Measurements from ENCODE around the gene QRICH2. TPM values are rescaled to one million over a fixed set of nuclear protein-coding genes. Genes with fewer than 3 reads are reported as not detected.

Gene QRICH2
- total and polyA plus RNA-seq, 9 of the 15 experiments (the other 6 are each of a cell fraction or from before 2014, with no cell fraction given): 0.03 to 1.6 (median 0.81) TPM

DNA sequence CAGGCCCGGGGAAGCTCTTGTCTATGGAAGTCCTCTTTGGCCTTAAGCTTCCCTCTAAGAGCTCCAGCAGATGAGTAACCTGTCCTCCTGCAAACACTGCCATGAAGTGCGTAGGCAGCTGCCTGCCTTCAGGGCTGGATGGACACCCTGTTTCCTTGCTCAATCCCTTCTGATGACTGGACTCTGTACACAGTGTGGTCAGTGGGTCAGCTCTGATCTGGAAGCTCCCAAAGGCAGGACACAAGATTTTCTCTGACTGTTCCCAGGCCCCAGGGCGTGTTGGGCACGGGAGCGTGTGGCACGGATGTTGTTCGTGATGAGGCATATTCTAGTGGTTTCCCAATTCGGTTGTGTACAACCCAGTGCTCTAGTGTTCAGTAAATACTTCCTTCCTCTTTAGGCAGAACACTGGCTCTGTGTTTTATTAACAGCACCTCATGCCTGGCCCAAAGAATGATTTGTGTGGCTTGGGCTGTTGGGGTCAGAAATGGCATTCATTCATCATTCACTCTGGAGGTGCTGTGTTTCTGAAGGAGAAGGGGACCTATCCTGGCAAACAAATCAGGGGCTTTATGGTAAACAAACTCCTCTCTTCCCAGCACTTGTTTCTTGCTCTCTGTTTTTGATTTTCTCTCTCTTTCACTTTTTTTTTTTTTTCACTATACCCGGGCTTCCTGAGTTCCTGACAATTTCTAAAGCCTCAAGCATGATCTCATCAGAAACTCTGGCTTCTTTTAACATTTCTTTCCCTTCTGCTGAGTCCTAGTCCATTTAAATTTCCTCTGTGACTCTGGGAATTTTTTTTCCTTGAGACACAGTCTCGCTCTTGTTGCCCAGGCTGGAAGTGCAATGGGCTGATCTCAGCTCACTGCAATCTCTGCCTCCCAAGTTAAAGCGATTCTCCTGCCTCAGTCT, 55.8 kb downstream of the QRICH2 start:
- H3K4me1 ChIP-seq (replicated peaks in 1 of 2; ENCODE audit: control insufficient read depth in 2 of 2, insufficient read depth in 2 of 2, low read length in 2 of 2): peaks cover 3 to 4% of the 10 kb centered on the region in 2 experiments; a peak in 4 of 5 replicates
- no peaks in the 10 kb centered on the region for H3K27me3 ChIP-seq (ENCODE audit: control insufficient read depth in 2 of 2, insufficient read depth in 2 of 2, low read length in 2 of 2)
- no peak overlapping the region for H3K4me2 ChIP-seq (ENCODE audit: insufficient read depth, low read length)
- H3K9ac ChIP-seq (ENCODE audit: insufficient read depth in 1 of 2, low read depth in 2 of 2, low read length in 2 of 2): no peak overlapping the region
- H3K9me3 ChIP-seq (replicated peaks; ENCODE audit: control insufficient read depth, insufficient read depth, low read depth, low read length): no peaks in the 10 kb centered on the region
- no peaks in the 10 kb centered on the region for H3K36me3 ChIP-seq (ENCODE audit: control insufficient read depth, insufficient read depth, low read length)
- H2AFZ ChIP-seq (ENCODE audit: low read depth, low read length): no peak overlapping the region
- no peak for TF ChIP-seq ZNF77 (CRISPR knock-in tag; IDR thresholded peaks at IDR 0.05)
- TF ChIP-seq BHLHE40 (IDR thresholded peaks at IDR 0.05; ENCODE audit: low read length): 0 out of 2 replicates have a peak, but pooled peaks have one; percentile 28
- TF ChIP-seq, protein P1, sequence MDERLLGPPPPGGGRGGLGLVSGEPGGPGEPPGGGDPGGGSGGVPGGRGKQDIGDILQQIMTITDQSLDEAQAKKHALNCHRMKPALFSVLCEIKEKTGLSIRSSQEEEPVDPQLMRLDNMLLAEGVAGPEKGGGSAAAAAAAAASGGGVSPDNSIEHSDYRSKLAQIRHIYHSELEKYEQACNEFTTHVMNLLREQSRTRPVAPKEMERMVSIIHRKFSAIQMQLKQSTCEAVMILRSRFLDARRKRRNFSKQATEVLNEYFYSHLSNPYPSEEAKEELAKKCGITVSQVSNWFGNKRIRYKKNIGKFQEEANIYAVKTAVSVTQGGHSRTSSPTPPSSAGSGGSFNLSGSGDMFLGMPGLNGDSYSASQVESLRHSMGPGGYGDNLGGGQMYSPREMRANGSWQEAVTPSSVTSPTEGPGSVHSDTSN (CRISPR knock-in tag; IDR thresholded peaks at IDR 0.05; ENCODE audit: low read depth): no peak
- TF ChIP-seq, protein P1 (tag; conservative IDR thresholded peaks at IDR 0.05; ENCODE audit: low read depth): peak; percentile 51
- no peak for TF ChIP-seq GABPB1 (CRISPR knock-in tag; IDR thresholded peaks at IDR 0.05)
- TF ChIP-seq, protein P2, sequence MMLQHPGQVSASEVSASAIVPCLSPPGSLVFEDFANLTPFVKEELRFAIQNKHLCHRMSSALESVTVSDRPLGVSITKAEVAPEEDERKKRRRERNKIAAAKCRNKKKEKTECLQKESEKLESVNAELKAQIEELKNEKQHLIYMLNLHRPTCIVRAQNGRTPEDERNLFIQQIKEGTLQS (IDR thresholded peaks at IDR 0.05): peak; percentile 28; the same call in 1 of the 2 replicates
- TF ChIP-seq, protein P2 (CRISPR knock-in tag; conservative IDR thresholded peaks at IDR 0.05): no peak
- no peak for TF ChIP-seq ZFPM2 (CRISPR knock-in tag; IDR thresholded peaks at IDR 0.05)
- TF ChIP-seq MEIS2 (IDR thresholded peaks at IDR 0.05; ENCODE audit: partially characterized antibody): peak; percentile 12
- no peak for TF ChIP-seq NR2C2 (CRISPR knock-in tag; IDR thresholded peaks at IDR 0.05)
- peak; percentile 21; the same call in 1 of the 2 replicates for TF ChIP-seq NR2C2 (tag; IDR thresholded peaks at IDR 0.05)
- TF ChIP-seq CEBPB (tag; IDR thresholded peaks at IDR 0.05): 0 out of 2 replicates have a peak, but pooled peaks have one; percentile 16
- TF ChIP-seq, protein P3, sequence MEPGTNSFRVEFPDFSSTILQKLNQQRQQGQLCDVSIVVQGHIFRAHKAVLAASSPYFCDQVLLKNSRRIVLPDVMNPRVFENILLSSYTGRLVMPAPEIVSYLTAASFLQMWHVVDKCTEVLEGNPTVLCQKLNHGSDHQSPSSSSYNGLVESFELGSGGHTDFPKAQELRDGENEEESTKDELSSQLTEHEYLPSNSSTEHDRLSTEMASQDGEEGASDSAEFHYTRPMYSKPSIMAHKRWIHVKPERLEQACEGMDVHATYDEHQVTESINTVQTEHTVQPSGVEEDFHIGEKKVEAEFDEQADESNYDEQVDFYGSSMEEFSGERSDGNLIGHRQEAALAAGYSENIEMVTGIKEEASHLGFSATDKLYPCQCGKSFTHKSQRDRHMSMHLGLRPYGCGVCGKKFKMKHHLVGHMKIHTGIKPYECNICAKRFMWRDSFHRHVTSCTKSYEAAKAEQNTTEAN (CRISPR knock-in tag; IDR thresholded peaks at IDR 0.05): 0 out of 2 replicates have a peak, but pooled peaks have one; percentile 46
- peak; percentile 7; the same call in 1 of the 2 replicates for TF ChIP-seq ZEB2 (IDR thresholded peaks at IDR 0.05)
- no peak overlapping the region for H3K27ac ChIP-seq (ENCODE audit: extremely low read depth, low read depth, low read length)
- BruUV-seq (replicated peaks): no TSS peak
- H3K9me1 ChIP-seq (ENCODE audit: control insufficient read depth, insufficient read depth, low read length): no peaks in the 10 kb centered on the region
- in situ Hi-C loops (cut with MboI) (no loop called here), intact Hi-C loops (cut with micrococcal nuclease) (no loop called here)
- no peak overlapping the region for H3K4me3 ChIP-seq
- POLR2A ChIA-PET: interaction anchor here (0.9 to 17.8 kb wide), 8 partner anchors 9 to 19 kb away, joined by 3 to 227 read pairs (median 4); partner anchors contain the start of genes RNF157 and UBALD2
- no peak for FAIRE-seq
- H4K20me1 ChIP-seq (replicated peaks; ENCODE audit: control insufficient read depth, insufficient read depth, low read length): no peaks in the 10 kb centered on the region
- CTCF ChIA-PET (ENCODE audit: low intra/inter-chr PET ratio): no interaction called here
- WGBS (ENCODE audit: insufficient coverage, low coverage, missing lambda C conversion rate): 42% methylated on average over 11 of the region's 11 CpGs
- ATAC-seq: peak; percentile 16; the same call in 2 of the 3 replicates
- DNase-seq (ENCODE audit: extremely low read depth in 1 of 4, low spot score in 3 of 4): no peak
- no peaks in the 10 kb centered on the region for H3K79me2 ChIP-seq (ENCODE audit: control insufficient read depth, insufficient read depth, low read length)

All from K562 (cell line).